Mucosa of descending colon (tissue), 3 donors: ENCODE results near the gene ADCY1. TPM values are rescaled to one million over a fixed set of nuclear protein-coding genes. Genes with fewer than 3 reads are reported as not detected.

Source experiments
- ATAC-seq: fragments of 200-7000 bp; cut with Tn5 transposase; one replicate; pipeline ENCODE4 v1.9.1; 2020; ENCODE audit warnings: mild to moderate bottlenecking, moderate library complexity
- DNase-seq, 3 donors: peaks; one replicate each; pipeline ENCODE4 v3.0.0-alpha.2; 2020
- H3K36me3 ChIP-seq: fragments of 200-600 bp; one replicate; pipeline ENCODE4 v1.8.0; 2021; ENCODE audit warnings: low read depth, mild to moderate bottlenecking
- H3K4me1 ChIP-seq: fragments of 200-600 bp; one replicate; pipeline ENCODE4 v1.8.0; 2021; ENCODE audit warnings: low read depth, mild to moderate bottlenecking
- H3K4me3 ChIP-seq: fragments of 200-600 bp; one replicate; pipeline ENCODE4 v1.8.0; 2021; ENCODE audit warnings: mild to moderate bottlenecking
- H3K9me3 ChIP-seq: fragments of 200-600 bp; one replicate; pipeline ENCODE4 v1.8.0; 2021; ENCODE audit warnings: mild to moderate bottlenecking
- intact Hi-C, 2 donors: fragments of 100-400 bp; cut with DNase I in 1 of 2; cut with micrococcal nuclease in 1 of 2; formaldehyde crosslinking; loops; one replicate each; pipeline versions ENCODE4 v1.11.0 to v1.11.1; 2022; cut with DNase I, micrococcal nuclease
- total RNA-seq, 3 donors: library from RNA; stranded (reverse); fragmentation: NEBNext Ultra II Directional in 2 of 3; extraction: Animal tissue kit (Norgen Biotek cat#: 25700) in 2 of 3; gene quantifications; one replicate each; pipeline versions ENCODE4 v1.2.1 to v1.2.4, GENCODE V29; 2021 to 2023
- TF ChIP-seq, protein P1 (sequence below): fragments of 200-600 bp; IDR thresholded peaks from one replicate; pipeline ENCODE4 v1.8.0; 2022; ENCODE audit warnings: antibody characterized with exemption, mild to moderate bottlenecking
- donor health status: DM: no; HTN: no; CAD: no; lungs with moderate emphysema.
- donor health status: DM: no; HTN: no; CAD: no.
- donor health status: DM: no; HTN: yes; CAD: no.

Gene ADCY1
- total RNA-seq, 3 donors from 2014 or later: 0.55 to 0.94 (median 0.76) TPM

DNA sequence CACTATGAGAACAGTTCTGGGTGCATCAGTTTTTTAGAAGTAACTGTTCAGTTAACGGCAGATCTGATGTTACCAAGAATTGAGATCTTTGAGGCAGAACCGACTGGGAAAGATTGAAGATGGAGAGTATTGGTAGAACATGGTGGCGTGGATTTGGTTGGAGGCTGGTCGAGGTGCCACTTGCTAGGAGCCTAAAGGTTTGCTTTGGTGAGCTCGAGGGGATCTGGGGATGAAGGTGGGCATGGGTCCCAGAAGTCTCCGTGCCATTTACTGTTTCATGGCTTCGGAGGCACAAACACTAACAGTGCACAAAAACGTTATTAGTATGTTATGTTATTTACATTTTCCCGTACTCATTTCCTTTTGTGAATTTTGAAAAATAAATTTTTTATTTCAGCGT, 81.4 kb downstream of the ADCY1 start:
- ATAC-seq: no peak
- Histone ChIP-seq H3K36me3 (no peaks in the 10 kb centered on the region), H3K9me3 (no peaks in the 10 kb centered on the region), H3K4me1 (no peaks in the 10 kb centered on the region), H3K4me3 (no peak overlapping the region)
- TF ChIP-seq, protein P1, sequence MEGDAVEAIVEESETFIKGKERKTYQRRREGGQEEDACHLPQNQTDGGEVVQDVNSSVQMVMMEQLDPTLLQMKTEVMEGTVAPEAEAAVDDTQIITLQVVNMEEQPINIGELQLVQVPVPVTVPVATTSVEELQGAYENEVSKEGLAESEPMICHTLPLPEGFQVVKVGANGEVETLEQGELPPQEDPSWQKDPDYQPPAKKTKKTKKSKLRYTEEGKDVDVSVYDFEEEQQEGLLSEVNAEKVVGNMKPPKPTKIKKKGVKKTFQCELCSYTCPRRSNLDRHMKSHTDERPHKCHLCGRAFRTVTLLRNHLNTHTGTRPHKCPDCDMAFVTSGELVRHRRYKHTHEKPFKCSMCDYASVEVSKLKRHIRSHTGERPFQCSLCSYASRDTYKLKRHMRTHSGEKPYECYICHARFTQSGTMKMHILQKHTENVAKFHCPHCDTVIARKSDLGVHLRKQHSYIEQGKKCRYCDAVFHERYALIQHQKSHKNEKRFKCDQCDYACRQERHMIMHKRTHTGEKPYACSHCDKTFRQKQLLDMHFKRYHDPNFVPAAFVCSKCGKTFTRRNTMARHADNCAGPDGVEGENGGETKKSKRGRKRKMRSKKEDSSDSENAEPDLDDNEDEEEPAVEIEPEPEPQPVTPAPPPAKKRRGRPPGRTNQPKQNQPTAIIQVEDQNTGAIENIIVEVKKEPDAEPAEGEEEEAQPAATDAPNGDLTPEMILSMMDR: no peak
- intact Hi-C loops: no loop called here
- no peak for DNase-seq

DNA sequence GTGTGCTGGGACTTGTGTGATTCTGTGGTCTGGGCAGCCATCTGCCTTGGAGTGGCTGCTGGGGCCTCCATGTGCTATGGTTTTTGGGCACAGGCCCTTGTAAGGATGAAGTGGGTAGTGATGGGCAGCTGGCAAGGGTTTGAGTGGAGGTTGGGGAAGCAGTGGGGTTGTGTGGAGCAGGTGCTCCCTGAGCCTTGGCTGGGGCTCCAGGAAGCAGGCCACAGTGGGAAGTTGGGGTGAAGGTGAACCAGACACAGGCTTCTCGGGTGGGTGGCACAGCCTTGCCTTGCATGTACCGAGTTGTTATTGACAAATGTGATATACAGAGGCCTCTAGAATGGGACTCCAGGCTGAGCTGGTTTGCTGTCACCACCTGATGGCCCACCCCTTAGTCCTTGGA, 82.3 kb downstream of the ADCY1 start:
- intact Hi-C loops: no loop called here
- H3K4me3 ChIP-seq: no peak overlapping the region
- TF ChIP-seq, protein P1: no peak

DNA sequence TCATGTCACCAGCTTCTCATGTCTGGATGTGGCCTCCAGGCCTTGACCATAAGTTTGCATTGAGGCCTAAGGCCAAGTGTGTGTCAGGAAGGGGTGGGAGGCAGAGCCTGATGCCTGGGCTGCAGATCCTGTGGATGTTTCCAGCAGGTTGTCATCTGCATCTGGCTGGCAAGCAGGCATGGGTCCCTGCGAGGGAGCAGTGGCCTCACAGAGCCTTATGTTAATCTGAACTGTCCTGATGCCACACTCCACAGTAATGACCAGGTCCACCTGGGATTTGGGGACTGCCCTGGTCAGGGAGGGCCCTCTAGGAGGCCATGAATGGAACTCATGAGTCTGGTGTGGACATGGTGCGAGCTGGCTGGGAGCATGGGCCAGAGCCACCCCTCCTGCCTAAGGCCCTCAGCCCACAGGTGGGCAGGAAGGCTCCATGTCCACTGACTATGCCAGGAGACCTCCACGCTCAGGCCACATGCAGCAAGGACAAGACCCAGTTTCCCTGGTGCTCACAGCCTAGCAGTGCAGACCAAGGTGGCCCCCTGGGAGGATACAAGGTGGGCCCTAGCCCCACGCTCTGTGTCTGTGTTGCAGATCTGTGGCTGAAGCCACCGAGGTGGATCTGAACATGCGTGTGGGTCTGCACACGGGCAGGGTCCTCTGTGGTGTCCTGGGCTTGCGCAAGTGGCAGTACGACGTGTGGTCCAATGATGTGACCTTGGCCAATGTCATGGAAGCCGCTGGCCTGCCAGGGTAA, 83.1 kb downstream of the ADCY1 start:
- H3K4me3 ChIP-seq: no peak overlapping the region
- H3K4me1 ChIP-seq: no peaks in the 10 kb centered on the region
- H3K9me3 ChIP-seq: no peaks in the 10 kb centered on the region
- ATAC-seq: no peak
- no peaks in the 10 kb centered on the region for H3K36me3 ChIP-seq
- DNase-seq: no peak
- intact Hi-C loops: no loop called here
- TF ChIP-seq, protein P1: no peak

More for the DNA sequence above, 82.3 kb downstream of the ADCY1 start:
- H3K4me1 ChIP-seq: no peaks in the 10 kb centered on the region
- DNase-seq (no peak), ATAC-seq (no peak)
- H3K36me3 ChIP-seq: no peaks in the 10 kb centered on the region
- H3K9me3 ChIP-seq: no peaks in the 10 kb centered on the region

DNA sequence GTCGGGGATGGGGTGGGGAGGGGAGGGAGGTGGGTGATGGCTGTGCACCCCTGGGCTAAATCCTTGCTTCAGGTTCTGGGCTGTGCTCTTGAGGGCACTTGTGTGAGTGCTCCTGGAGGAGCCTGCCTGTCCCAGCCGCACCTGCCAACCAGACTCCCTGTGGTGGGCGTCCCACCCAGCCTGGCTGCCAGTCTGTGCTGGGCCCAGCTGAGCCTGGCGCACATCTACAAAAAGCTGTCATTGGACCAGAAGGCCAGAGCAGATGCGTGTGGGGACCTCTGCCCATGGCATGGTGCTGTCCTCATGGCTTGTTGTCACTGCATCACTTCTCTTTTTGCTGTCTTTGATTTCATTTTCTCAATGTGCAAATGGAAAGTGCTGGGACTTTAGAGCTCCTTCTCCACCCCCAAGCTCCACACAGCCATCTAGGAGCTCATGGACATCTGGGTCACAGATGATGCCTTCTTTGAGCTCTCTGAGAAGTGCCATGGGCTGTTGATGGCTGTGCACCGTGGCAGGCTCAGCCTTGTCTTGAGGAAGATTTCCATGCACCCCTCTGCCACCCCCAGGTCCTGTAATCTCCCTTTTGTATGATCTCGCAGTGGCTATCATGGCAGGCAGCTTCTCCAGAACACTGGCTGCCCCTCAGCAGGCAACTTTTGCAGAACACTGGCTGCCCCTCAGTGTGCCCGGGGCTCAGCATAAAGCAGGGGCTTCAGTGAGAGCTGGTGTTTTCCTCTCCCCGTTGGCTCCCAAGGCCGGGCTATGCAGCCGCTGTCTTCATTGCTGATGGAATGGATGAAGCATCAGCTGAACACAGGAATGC, 83.9 kb downstream of the ADCY1 start:
- no peak for DNase-seq
- intact Hi-C loops: no loop called here
- Histone ChIP-seq H3K4me3 (no peak overlapping the region), H3K9me3 (no peaks in the 10 kb centered on the region), H3K4me1 (no peaks in the 10 kb centered on the region), H3K36me3 (no peaks in the 10 kb centered on the region)
- TF ChIP-seq, protein P1: no peak
- no peak for ATAC-seq

DNA sequence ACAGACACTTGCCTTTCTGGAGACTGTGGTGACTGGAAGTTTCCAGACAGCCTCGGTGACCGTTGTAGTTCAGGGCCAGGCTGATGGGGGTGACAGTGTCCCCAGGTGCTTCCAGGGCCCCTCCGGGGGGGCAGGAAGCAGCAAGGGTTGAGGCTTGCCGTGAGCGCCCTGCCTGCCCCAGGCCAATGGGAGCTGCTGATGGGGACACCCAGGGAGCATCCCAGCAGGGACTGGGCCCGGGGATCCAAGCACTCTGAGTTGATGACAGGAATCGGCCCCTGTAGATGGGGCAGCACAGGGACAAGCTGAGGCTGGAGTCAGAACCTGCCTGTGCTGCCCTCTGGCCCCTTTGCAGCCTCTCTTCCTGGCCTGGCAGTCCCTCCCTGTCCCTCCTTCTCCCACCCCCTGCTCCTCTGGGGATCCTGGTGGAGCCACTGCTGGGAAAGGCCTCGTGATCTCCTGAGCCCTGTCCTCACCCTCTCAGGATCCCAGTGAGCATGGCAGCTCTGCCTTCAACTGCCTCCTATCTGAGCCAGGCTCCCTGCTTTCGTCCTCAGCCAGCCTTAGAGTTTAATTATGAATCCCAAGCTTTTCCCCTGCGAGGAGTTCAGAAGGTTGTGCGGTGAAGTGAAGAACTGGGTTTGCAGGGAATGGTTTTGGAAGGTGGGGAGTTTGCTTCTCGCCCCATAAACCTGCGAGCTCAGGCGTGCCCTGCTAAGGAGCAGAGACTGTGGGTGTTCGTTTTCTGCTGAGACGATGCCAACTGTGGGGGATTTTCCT, 84.7 kb downstream of the ADCY1 start:
- DNase-seq (no peak), ATAC-seq (no peak)
- Histone ChIP-seq H3K9me3 (no peaks in the 10 kb centered on the region), H3K4me1 (no peaks in the 10 kb centered on the region), H3K4me3 (no peak overlapping the region), H3K36me3 (no peaks in the 10 kb centered on the region)
- TF ChIP-seq, protein P1: no peak
- intact Hi-C loops: no loop called here
